ENCODE results near the gene UNC5C. TPM values are rescaled to one million over a fixed set of nuclear protein-coding genes. Genes with fewer than 3 reads are reported as not detected.

UNC5C gene
- polyA plus RNA-seq, 1 donor (not counting 4 experiments of a cell fraction or from before 2014, with no cell fraction given), result not detected

DNA sequence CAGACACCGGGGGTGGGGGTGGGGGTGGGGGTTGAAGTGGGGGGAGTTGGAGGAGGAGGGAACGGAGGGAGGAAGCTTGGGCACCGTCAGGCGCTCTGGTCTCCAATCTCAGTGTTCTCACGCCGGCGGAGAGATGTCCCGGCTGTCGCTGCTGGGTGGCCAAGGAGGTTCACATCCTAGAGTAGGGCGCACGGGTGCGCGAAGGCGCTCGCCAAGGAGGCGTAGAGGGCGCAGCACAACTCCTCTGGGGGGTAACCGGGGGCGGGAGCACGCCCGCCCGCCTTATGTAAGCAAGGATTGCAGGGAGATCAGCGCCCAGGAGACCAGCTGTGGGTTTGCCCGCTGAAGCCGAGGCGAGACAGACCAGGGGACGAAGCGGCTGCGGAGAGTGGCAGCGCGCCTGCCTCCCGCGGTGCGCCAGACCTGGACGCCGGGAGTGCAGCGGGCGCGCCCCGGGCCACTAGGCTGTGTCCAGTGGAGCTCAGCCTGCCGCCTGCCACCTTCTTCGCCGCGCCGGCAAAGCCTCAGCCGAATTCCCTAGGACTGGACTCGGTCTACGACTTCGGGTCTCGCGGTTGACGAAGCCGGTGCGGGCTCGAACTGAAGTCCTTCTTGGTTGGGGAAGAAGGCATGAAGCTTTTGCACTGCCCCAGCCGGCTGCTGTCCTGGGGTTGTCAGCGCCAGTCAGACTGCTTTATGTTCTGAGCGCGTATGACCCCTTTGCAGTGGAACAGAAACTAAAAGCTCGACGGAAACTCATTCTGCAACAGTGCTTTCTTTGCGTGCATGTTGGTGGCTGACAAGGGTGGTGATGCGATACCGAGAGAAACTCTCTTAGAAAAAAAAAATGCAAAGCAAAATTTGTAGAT, 707 bp upstream of the UNC5C start:
- peak; percentile 94 for TF ChIP-seq EZH2 (IDR thresholded peaks at IDR 0.05; ENCODE audit: low read length)
- TF ChIP-seq, protein P1, sequence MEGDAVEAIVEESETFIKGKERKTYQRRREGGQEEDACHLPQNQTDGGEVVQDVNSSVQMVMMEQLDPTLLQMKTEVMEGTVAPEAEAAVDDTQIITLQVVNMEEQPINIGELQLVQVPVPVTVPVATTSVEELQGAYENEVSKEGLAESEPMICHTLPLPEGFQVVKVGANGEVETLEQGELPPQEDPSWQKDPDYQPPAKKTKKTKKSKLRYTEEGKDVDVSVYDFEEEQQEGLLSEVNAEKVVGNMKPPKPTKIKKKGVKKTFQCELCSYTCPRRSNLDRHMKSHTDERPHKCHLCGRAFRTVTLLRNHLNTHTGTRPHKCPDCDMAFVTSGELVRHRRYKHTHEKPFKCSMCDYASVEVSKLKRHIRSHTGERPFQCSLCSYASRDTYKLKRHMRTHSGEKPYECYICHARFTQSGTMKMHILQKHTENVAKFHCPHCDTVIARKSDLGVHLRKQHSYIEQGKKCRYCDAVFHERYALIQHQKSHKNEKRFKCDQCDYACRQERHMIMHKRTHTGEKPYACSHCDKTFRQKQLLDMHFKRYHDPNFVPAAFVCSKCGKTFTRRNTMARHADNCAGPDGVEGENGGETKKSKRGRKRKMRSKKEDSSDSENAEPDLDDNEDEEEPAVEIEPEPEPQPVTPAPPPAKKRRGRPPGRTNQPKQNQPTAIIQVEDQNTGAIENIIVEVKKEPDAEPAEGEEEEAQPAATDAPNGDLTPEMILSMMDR (optimal IDR thresholded peaks at IDR 0.05 in 1 of 3, IDR thresholded peaks at IDR 0.05 in 1 of 3, conservative IDR thresholded peaks at IDR 0.05 in 1 of 3; ENCODE audit: extremely low read depth in 1 of 3, insufficient read depth in 2 of 3, low read length in 3 of 3), result no peak
- Histone ChIP-seq H3K27ac (ENCODE audit: control insufficient read depth, insufficient read depth, low read length) (no peak overlapping the region), H2AFZ (ENCODE audit: control insufficient read depth, low read length) (peak overlapping the region; percentile 36), H4K20me1 (ENCODE audit: control insufficient read depth, extremely low read depth, insufficient read depth, low read length) (no peaks in the 10 kb centered on the region), H3K79me2 (ENCODE audit: control insufficient read depth, insufficient read depth, low read length) (no peaks in the 10 kb centered on the region), H3K4me1 (ENCODE audit: control insufficient read depth, extremely low read depth, insufficient read depth, low read length) (no peaks in the 10 kb centered on the region), H3K4me2 (ENCODE audit: control insufficient read depth, extremely low read depth, insufficient read depth, low read depth, low read length) (peak overlapping the region; percentile 75), H3K4me3 (ENCODE audit: control insufficient read depth in 2 of 3, extremely low read depth in 1 of 3, insufficient read depth in 2 of 3, low read depth in 1 of 3, low read length in 3 of 3) (peak overlapping the region in 2 of 3 experiments; percentile 34 to 58), H3K9me1 (ENCODE audit: control insufficient read depth, extremely low read depth, insufficient read depth, low read length) (no peaks in the 10 kb centered on the region), H3K9ac (ENCODE audit: control insufficient read depth, extremely low read depth, insufficient read depth, low read length) (no peak overlapping the region), H3K9me3 (ENCODE audit: control insufficient read depth, low read depth, low read length) (no peaks in the 10 kb centered on the region), H3K36me3 (ENCODE audit: control insufficient read depth in 2 of 2, extremely low read depth in 1 of 2, insufficient read depth in 2 of 2, low read length in 2 of 2) (no peaks in the 10 kb centered on the region), H3K27me3 (ENCODE audit: control insufficient read depth, extremely low read depth, insufficient read depth, low read length) (peaks cover 60% of the 10 kb centered on the region)
- no peak for DNase-seq (ENCODE audit: low read depth, low spot score)
- FAIRE-seq, result no peak
- dilution Hi-C loops (cut with MboI; ENCODE audit: extremely low pct_ligation_motif_present, low sequenced_read_pairs), result no loop called here

GRCh38 chr4:95547715-95548471, 880 bp downstream of the UNC5C start:
- peak; percentile 73 for TF ChIP-seq EZH2 (IDR thresholded peaks at IDR 0.05; ENCODE audit: low read length)
- TF ChIP-seq, protein P1 (optimal IDR thresholded peaks at IDR 0.05 in 1 of 3, IDR thresholded peaks at IDR 0.05 in 1 of 3, conservative IDR thresholded peaks at IDR 0.05 in 1 of 3; ENCODE audit: extremely low read depth in 1 of 3, insufficient read depth in 2 of 3, low read length in 3 of 3), result no peak
- Histone ChIP-seq H3K36me3 (ENCODE audit: control insufficient read depth in 2 of 2, extremely low read depth in 1 of 2, insufficient read depth in 2 of 2, low read length in 2 of 2) (no peaks in the 10 kb centered on the region), H3K9ac (ENCODE audit: control insufficient read depth, extremely low read depth, insufficient read depth, low read length) (no peak overlapping the region), H3K79me2 (ENCODE audit: control insufficient read depth, insufficient read depth, low read length) (no peaks in the 10 kb centered on the region), H3K27ac (ENCODE audit: control insufficient read depth, insufficient read depth, low read length) (no peak overlapping the region), H3K27me3 (ENCODE audit: control insufficient read depth, extremely low read depth, insufficient read depth, low read length) (peaks cover 62% of the 10 kb centered on the region), H3K4me2 (ENCODE audit: control insufficient read depth, extremely low read depth, insufficient read depth, low read depth, low read length) (peak overlapping the region; percentile 51), H3K9me1 (ENCODE audit: control insufficient read depth, extremely low read depth, insufficient read depth, low read length) (no peaks in the 10 kb centered on the region), H3K4me1 (ENCODE audit: control insufficient read depth, extremely low read depth, insufficient read depth, low read length) (no peaks in the 10 kb centered on the region), H3K4me3 (ENCODE audit: control insufficient read depth in 2 of 3, extremely low read depth in 1 of 3, insufficient read depth in 2 of 3, low read depth in 1 of 3, low read length in 3 of 3) (peak overlapping the region in 1 of 3 experiments; percentile 35), H2AFZ (ENCODE audit: control insufficient read depth, low read length) (no peak overlapping the region), H4K20me1 (ENCODE audit: control insufficient read depth, extremely low read depth, insufficient read depth, low read length) (no peaks in the 10 kb centered on the region), H3K9me3 (ENCODE audit: control insufficient read depth, low read depth, low read length) (no peaks in the 10 kb centered on the region)
- dilution Hi-C loops (cut with MboI; ENCODE audit: extremely low pct_ligation_motif_present, low sequenced_read_pairs), result no loop called here
- FAIRE-seq, result no peak
- DNase-seq (ENCODE audit: low read depth, low spot score), result no peak

Measured in keratinocyte (primary cell).